HCT116 (cell line): ENCODE results near the gene TNF. TPM values are rescaled to one million over a fixed set of nuclear protein-coding genes. Genes with fewer than 3 reads are reported as not detected.

ENCODE experiments used
- ATAC-seq: fragments of 200-7000 bp; cut with Tn5 transposase; 2 replicates; pipeline ENCODE4 v1.9.1; 2020; ENCODE audit warnings: mild to moderate bottlenecking, moderate library complexity
- BruUV-seq: library from RNA; stranded (reverse); fragments of 400-500 nt; replicated peaks from 2 replicates; lab custom pipeline; 2021; lab: Mats Ljungman, UMichigan
- CTCF ChIA-PET: fragments of 300-600 bp; sonication (Branson Sonifier 250); formaldehyde crosslinking; loops from one replicate; lab custom pipeline; 2021; ENCODE audit warnings: antibody characterized with exemption; lab: Charles Lee
- POLR2A ChIA-PET: fragments of 300-600, 350-600 bp; sonication (Branson Sonifier 250); formaldehyde crosslinking; loops from one replicate; lab custom pipeline; 2021; ENCODE audit warnings: antibody characterized with exemption; lab: Charles Lee
- RAD21 ChIA-PET, 2 experiments: fragments of 300-600 bp; sonication (Branson Sonifier 250); formaldehyde crosslinking; loops; one replicate each; lab custom pipeline; 2023; ENCODE audit warnings: low total read pairs in 2 of 2; ENCODE audit not compliant: uncharacterized antibody in 2 of 2, unreplicated experiment in 2 of 2, low non-redundant PET in 1 of 2; lab: Charles Lee
- DNase-seq: peaks from one replicate; pipeline ENCODE4 v3.0.0-alpha.2; 2010; ENCODE audit warnings: low read depth, low spot score
- H2AFZ ChIP-seq: fragments of 200-600 bp; shearing (Covaris generic), sonication (generic); 2 replicates; pipeline ENCODE4 v1.6.1; 2017; ENCODE audit warnings: low read depth, mixed run types, mixed read lengths, antibody characterized with exemption, low read length; ENCODE audit not compliant: poor library complexity, severe bottlenecking
- H3K27ac ChIP-seq: 2 replicates; pipeline ENCODE4 v1.5.1; 2012; ENCODE audit warnings: low read depth, low read length
- H3K27me3 ChIP-seq: fragments of 200-600 bp; sonication (generic); 2 replicates; pipeline ENCODE4 v1.6.1; 2016; ENCODE audit warnings: mixed run types, low read length, mixed read lengths; ENCODE audit not compliant: insufficient read depth
- H3K36me3 ChIP-seq, 2 experiments: fragments of 200-500 bp in 1 of 2; fragments of 200-600 bp in 1 of 2; sonication (Bioruptor generic) in 1 of 2; sonication (generic) in 1 of 2; 2 replicates each; pipeline versions ENCODE4 v1.5.1 to v1.6.1; 2014 to 2016; ENCODE audit warnings: low read length in 2 of 2, inconsistent platforms in 1 of 2, mixed read lengths in 1 of 2, mixed run types in 1 of 2; ENCODE audit not compliant: insufficient read depth in 2 of 2, control insufficient read depth in 1 of 2
- H3K4me1 ChIP-seq, 2 experiments: fragments of 200-600 bp in 1 of 2; sonication (generic) in 1 of 2; 2 replicates each; pipeline versions ENCODE4 v1.5.1 to v1.6.1; 2012 to 2017; ENCODE audit warnings: low read length in 2 of 2, inconsistent platforms in 1 of 2, mild to moderate bottlenecking in 1 of 2, mixed read lengths in 1 of 2, mixed run types in 1 of 2, moderate library complexity in 1 of 2; ENCODE audit not compliant: insufficient read depth in 2 of 2, control insufficient read depth in 1 of 2
- H3K4me2 ChIP-seq: fragments of 200-600 bp; sonication (generic); 2 replicates; pipeline ENCODE4 v1.6.1; 2017; ENCODE audit warnings: mixed run types, low read length, mixed read lengths
- H3K4me3 ChIP-seq, 2 experiments: fragments of 200-600 bp in 1 of 2; sonication (generic) in 1 of 2; replicated peaks in 1 of 2; 2 replicates each; pipeline ENCODE4 v1.5.1; 2011 to 2016; ENCODE audit warnings: low read length in 2 of 2, control low read depth in 1 of 2, low read depth in 1 of 2, mild to moderate bottlenecking in 1 of 2, mixed read lengths in 1 of 2, mixed run types in 1 of 2
- H3K79me2 ChIP-seq: fragments of 200-600 bp; sonication (generic); 2 replicates; pipeline ENCODE4 v1.6.1; 2017; ENCODE audit warnings: mild to moderate bottlenecking, mixed run types, low read length, moderate library complexity, mixed read lengths; ENCODE audit not compliant: insufficient read depth
- H3K9ac ChIP-seq: fragments of 200-600 bp; sonication (generic); 2 replicates; pipeline ENCODE4 v1.6.1; 2016; ENCODE audit warnings: low read length, mixed read lengths
- H3K9me2 ChIP-seq: fragments of 200-600 bp; sonication (generic), shearing (Covaris generic); 2 replicates; pipeline ENCODE4 v1.6.1; 2017; ENCODE audit warnings: mixed run types, mild to moderate bottlenecking, moderate library complexity; ENCODE audit not compliant: insufficient read depth
- H3K9me3 ChIP-seq, 2 experiments: fragments of 200-500 bp in 1 of 2; fragments of 200-600 bp in 1 of 2; sonication (Bioruptor generic) in 1 of 2; sonication (generic) in 1 of 2; 2 replicates each; pipeline ENCODE4 v1.6.1; 2014 to 2017; ENCODE audit warnings: low read length in 2 of 2, mixed read lengths in 2 of 2, inconsistent platforms in 1 of 2, low read depth in 1 of 2, mild to moderate bottlenecking in 1 of 2, mixed run types in 1 of 2, moderate library complexity in 1 of 2; ENCODE audit not compliant: control insufficient read depth in 1 of 2, insufficient read depth in 1 of 2
- H4K20me1 ChIP-seq: fragments of 200-600 bp; sonication (generic), shearing (Covaris generic); 2 replicates; pipeline ENCODE4 v1.6.1; 2017; ENCODE audit warnings: mixed run types, mild to moderate bottlenecking, moderate library complexity; ENCODE audit not compliant: insufficient read depth
- CEBPB ChIP-seq: IDR thresholded peaks from 2 replicates; pipeline ENCODE4 v1.6.1; 2012; ENCODE audit warnings: low read depth
- CTCF ChIP-seq, 3 experiments: fragments of 200-600 bp in 1 of 3; sonication (generic) in 1 of 3; IDR thresholded peaks in 2 of 3; conservative IDR thresholded peaks in 1 of 3; 2 replicates each; pipeline ENCODE4 v1.5.1; 2012 to 2017; ENCODE audit warnings: low read depth in 2 of 3, low read length in 2 of 3, antibody characterized with exemption in 1 of 3, borderline replicate concordance in 1 of 3, control low read depth in 1 of 3, mild to moderate bottlenecking in 1 of 3, mixed read lengths in 1 of 3, mixed run types in 1 of 3, moderate library complexity in 1 of 3; ENCODE audit not compliant: insufficient read depth in 1 of 3
- POLR2AphosphoS5 ChIP-seq: IDR thresholded peaks from 2 replicates; pipeline ENCODE4 v1.6.1; 2011; ENCODE audit warnings: mild to moderate bottlenecking, low read depth, low read length, moderate library complexity
- SIN3A ChIP-seq: IDR thresholded peaks from 2 replicates; pipeline ENCODE4 v1.6.1; 2012; ENCODE audit warnings: low read depth
- TCF7L2 ChIP-seq: IDR thresholded peaks from 2 replicates; pipeline ENCODE4 v1.7.0; 2011; ENCODE audit warnings: borderline replicate concordance, inconsistent platforms; ENCODE audit not compliant: insufficient read depth, insufficient read length; ENCODE audit errors: extremely low read depth
- YY1 ChIP-seq: IDR thresholded peaks from 2 replicates; pipeline ENCODE4 v1.6.1; 2011; ENCODE audit warnings: low read length, low read depth, moderate library complexity, mild to moderate bottlenecking; ENCODE audit not compliant: insufficient replicate concordance; ENCODE audit errors: extremely low read depth
- ZFX ChIP-seq: fragments of 450-650 bp; IDR thresholded peaks from 2 replicates; pipeline ENCODE4 v1.6.1; 2017
- intact Hi-C: fragments of 100-400 bp; cut with micrococcal nuclease; formaldehyde crosslinking; loops from 2 replicates; pipeline ENCODE4 v1.10.0; 2022
- total RNA-seq: library from RNA; stranded (reverse); gene quantifications from one replicate; pipeline ENCODE4 v1.2.1, GENCODE V29; 2021; ENCODE audit not compliant: unreplicated experiment

Gene TNF
- total RNA-seq, 1 experiment from 2014 or later: 0.59 TPM

- no peak for DNase-seq
- Histone ChIP-seq H2AFZ (no peak overlapping the region), H3K27me3 (no peaks in the 10 kb centered on the region), H3K36me3 (peaks cover 26 to 29% of the 10 kb centered on the region in 2 experiments; a peak in 3 of 4 replicates), H3K79me2 (peaks cover 9% of the 10 kb centered on the region; the same call in 1 of the 2 replicates), H3K4me3 (no peak overlapping the region), H3K9me2 (no peaks in the 10 kb centered on the region), H3K4me2 (no peak overlapping the region), H3K4me1 (no peaks in the 10 kb centered on the region; a peak in 1 of 4 replicates), H3K27ac (no peak overlapping the region), H4K20me1 (peaks cover 11% of the 10 kb centered on the region; the same call in 1 of the 2 replicates), H3K9ac (no peak overlapping the region), H3K9me3 (no peaks in the 10 kb centered on the region)
- BruUV-seq: no TSS peak
- TF ChIP-seq YY1 (no peak), ZFX (no peak), CEBPB (no peak), SIN3A (no peak)
- intact Hi-C loops: no loop called here
- peak; percentile 27; the same call in 1 of the 2 replicates for ATAC-seq
- CTCF ChIA-PET: interaction anchor here (0.7 kb wide), 1 partner anchor 162 kb away, joined by 3 read pairs; no protein-coding TSS in a partner anchor
- RAD21 ChIA-PET: interaction anchor here in 1 of 2 experiments (0.6 kb wide), 1 partner anchor 168 kb away, joined by 6 read pairs; no protein-coding TSS in a partner anchor
- POLR2A ChIA-PET: interaction anchor here (0.7 to 2.5 kb wide), 6 partner anchors 13 to 1106 kb away, joined by 3 to 10 read pairs (median 4); partner anchors contain the start of genes DDX39B and MICB
These were observed 47.0 kb upstream of the TNF start for GRCh38 chr6:31528307-31528777.

GRCh38 chr6:31528821-31529328 lies 46.5 kb upstream of the TNF start, which contains the start of gene MCCD1:
Gene MCCD1, plus strand, starts transcription at chr6:31528962. Its CDS starts 53 bp downstream, at chr6:31529015.
- Histone ChIP-seq H3K9me3 (no peaks in the 10 kb centered on the region), H2AFZ (no peak within 1 kb of the TSS), H3K9ac (no peak within 1 kb of the TSS), H3K27ac (no peak within 1 kb of the TSS), H3K9me2 (no peaks in the 10 kb centered on the region), H3K27me3 (no peaks in the 10 kb centered on the region), H3K4me3 (no peak within 1 kb of the TSS), H3K79me2 (peaks cover 14% of the 10 kb centered on the region; the same call in 1 of the 2 replicates), H3K4me1 (no peaks in the 10 kb centered on the region; a peak in 1 of 4 replicates), H4K20me1 (peaks cover 11% of the 10 kb centered on the region; the same call in 1 of the 2 replicates), H3K36me3 (peaks cover 28 to 34% of the 10 kb centered on the region in 2 experiments; a peak in 3 of 4 replicates), H3K4me2 (no peak within 1 kb of the TSS)
- intact Hi-C loops: no loop called here
- POLR2A ChIA-PET: interaction anchor here (0.7 to 2.5 kb wide), 7 partner anchors 12 to 1106 kb away, joined by 3 to 10 read pairs (median 4); partner anchors contain the start of genes DDX39B and MICB
- RAD21 ChIA-PET: interaction anchor here in 1 of 2 experiments (0.6 kb wide), 1 partner anchor 167 kb away, joined by 6 read pairs; no protein-coding TSS in a partner anchor
- CTCF ChIA-PET: interaction anchor here (0.7 kb wide), 1 partner anchor 162 kb away, joined by 3 read pairs; no protein-coding TSS in a partner anchor
- DNase-seq (no peak), ATAC-seq (peak; percentile 39)
- no TSS peak for BruUV-seq
- TF ChIP-seq CTCF (IDR thresholded peaks at IDR 0.05 in 2 of 3, conservative IDR thresholded peaks at IDR 0.05 in 1 of 3; ENCODE audit: borderline replicate concordance in 1 of 3, insufficient read depth in 1 of 3, low read depth in 2 of 3, low read length in 2 of 3) (no peak), TCF7L2 (no peak), POLR2AphosphoS5 (peak; percentile 34)
